GM12878 (cell line): ENCODE data around the gene RRP12.
"Not testable (repeated sequence)": the region's sequence is repeated elsewhere in the genome, so short reads cannot be mapped to it uniquely, and the experiment has no call there.

Experiments
- ESRRA ChIP-seq: IDR thresholded peaks from 2 replicates; pipeline ENCODE4 v1.6.1; 2012; ENCODE audit warnings: mild to moderate bottlenecking, low read length, improper control_type of control experiment
- NBN ChIP-seq: fragments of 450-650 bp; IDR thresholded peaks from 2 replicates; pipeline ENCODE4 v1.6.1; 2016
- SP1 ChIP-seq: IDR thresholded peaks from one replicate; pipeline ENCODE4 v1.6.1; 2011; ENCODE audit warnings: low read depth, low read length
- TF ChIP-seq, protein P1 (sequence below), 3 experiments: IDR thresholded peaks in 2 of 3; conservative IDR thresholded peaks in 1 of 3; 2 replicates each; pipeline ENCODE4 v1.5.1; 2011; ENCODE audit warnings: low read depth in 3 of 3, low read length in 3 of 3, mild to moderate bottlenecking in 3 of 3, control low read depth in 2 of 3, moderate library complexity in 2 of 3, inconsistent platforms in 1 of 3, mixed read lengths in 1 of 3; ENCODE audit not compliant: control insufficient read depth in 2 of 3, insufficient read depth in 1 of 3; ENCODE audit errors: extremely low read depth in 1 of 3
- TF ChIP-seq, protein P2 (sequence below): IDR thresholded peaks from 2 replicates; pipeline ENCODE4 v1.6.1; 2012; ENCODE audit warnings: low read depth, low read length, improper control_type of control experiment
- TF ChIP-seq, protein P3 (sequence below): IDR thresholded peaks from 2 replicates; pipeline ENCODE4 v1.6.1; 2012; ENCODE audit warnings: mild to moderate bottlenecking, low read depth, low read length

DNA sequence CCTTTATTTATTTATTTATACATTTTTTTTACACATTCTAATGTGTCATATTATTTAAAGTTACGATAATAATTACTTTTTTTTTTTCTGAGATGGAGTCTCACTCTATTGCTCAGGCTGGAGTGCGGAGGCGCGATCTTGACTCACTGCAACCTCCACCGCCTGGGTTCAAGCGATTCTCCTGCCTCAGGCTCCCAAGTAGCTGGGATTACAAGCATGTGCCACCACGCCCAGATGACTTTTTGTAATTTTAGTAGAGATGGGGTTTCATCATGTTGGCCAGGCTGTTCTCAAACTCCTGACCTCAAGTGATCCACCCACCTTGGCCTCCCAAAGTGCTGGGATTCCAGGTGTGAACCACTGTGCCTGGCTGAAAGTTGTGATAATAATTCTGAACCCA is 5.3 kb upstream of the RRP12 start:
- not testable (repeated sequence) for TF ChIP-seq ESRRA, NBN, SP1
- TF ChIP-seq, protein P1, sequence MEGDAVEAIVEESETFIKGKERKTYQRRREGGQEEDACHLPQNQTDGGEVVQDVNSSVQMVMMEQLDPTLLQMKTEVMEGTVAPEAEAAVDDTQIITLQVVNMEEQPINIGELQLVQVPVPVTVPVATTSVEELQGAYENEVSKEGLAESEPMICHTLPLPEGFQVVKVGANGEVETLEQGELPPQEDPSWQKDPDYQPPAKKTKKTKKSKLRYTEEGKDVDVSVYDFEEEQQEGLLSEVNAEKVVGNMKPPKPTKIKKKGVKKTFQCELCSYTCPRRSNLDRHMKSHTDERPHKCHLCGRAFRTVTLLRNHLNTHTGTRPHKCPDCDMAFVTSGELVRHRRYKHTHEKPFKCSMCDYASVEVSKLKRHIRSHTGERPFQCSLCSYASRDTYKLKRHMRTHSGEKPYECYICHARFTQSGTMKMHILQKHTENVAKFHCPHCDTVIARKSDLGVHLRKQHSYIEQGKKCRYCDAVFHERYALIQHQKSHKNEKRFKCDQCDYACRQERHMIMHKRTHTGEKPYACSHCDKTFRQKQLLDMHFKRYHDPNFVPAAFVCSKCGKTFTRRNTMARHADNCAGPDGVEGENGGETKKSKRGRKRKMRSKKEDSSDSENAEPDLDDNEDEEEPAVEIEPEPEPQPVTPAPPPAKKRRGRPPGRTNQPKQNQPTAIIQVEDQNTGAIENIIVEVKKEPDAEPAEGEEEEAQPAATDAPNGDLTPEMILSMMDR (IDR thresholded peaks at IDR 0.05 in 2 of 3, conservative IDR thresholded peaks at IDR 0.05 in 1 of 3; ENCODE audit: control insufficient read depth in 2 of 3, extremely low read depth in 1 of 3, insufficient read depth in 1 of 3, low read depth in 3 of 3, low read length in 3 of 3), result not testable (repeated sequence)
- TF ChIP-seq, protein P2, sequence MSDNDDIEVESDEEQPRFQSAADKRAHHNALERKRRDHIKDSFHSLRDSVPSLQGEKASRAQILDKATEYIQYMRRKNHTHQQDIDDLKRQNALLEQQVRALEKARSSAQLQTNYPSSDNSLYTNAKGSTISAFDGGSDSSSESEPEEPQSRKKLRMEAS, result not testable (repeated sequence)
- TF ChIP-seq, protein P3, sequence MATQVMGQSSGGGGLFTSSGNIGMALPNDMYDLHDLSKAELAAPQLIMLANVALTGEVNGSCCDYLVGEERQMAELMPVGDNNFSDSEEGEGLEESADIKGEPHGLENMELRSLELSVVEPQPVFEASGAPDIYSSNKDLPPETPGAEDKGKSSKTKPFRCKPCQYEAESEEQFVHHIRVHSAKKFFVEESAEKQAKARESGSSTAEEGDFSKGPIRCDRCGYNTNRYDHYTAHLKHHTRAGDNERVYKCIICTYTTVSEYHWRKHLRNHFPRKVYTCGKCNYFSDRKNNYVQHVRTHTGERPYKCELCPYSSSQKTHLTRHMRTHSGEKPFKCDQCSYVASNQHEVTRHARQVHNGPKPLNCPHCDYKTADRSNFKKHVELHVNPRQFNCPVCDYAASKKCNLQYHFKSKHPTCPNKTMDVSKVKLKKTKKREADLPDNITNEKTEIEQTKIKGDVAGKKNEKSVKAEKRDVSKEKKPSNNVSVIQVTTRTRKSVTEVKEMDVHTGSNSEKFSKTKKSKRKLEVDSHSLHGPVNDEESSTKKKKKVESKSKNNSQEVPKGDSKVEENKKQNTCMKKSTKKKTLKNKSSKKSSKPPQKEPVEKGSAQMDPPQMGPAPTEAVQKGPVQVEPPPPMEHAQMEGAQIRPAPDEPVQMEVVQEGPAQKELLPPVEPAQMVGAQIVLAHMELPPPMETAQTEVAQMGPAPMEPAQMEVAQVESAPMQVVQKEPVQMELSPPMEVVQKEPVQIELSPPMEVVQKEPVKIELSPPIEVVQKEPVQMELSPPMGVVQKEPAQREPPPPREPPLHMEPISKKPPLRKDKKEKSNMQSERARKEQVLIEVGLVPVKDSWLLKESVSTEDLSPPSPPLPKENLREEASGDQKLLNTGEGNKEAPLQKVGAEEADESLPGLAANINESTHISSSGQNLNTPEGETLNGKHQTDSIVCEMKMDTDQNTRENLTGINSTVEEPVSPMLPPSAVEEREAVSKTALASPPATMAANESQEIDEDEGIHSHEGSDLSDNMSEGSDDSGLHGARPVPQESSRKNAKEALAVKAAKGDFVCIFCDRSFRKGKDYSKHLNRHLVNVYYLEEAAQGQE, result not testable (repeated sequence)
